Panc1 (cell line): ENCODE data around the gene RUNX3. TPM values are rescaled to one million over a fixed set of nuclear protein-coding genes. Genes with fewer than 3 reads are reported as not detected.

Experiments used
- ATAC-seq: fragments of 200-7000 bp; cut with Tn5 transposase; 2 replicates; pipeline ENCODE4 v1.9.1; 2020; ENCODE audit warnings: mild to moderate bottlenecking, moderate library complexity
- BruUV-seq: library from RNA; stranded (reverse); fragments of 400-500 nt; replicated peaks from 2 replicates; lab custom pipeline; 2021; lab: Mats Ljungman, UMichigan
- CTCF ChIA-PET: fragments of 300-600 bp; sonication (Branson Sonifier 250); formaldehyde crosslinking; loops from one replicate; lab custom pipeline; 2022; ENCODE audit warnings: antibody characterized with exemption; lab: Charles Lee
- POLR2A ChIA-PET: fragments of 300-600 bp; sonication (Branson Sonifier 250); formaldehyde crosslinking; loops from one replicate; lab custom pipeline; 2022; ENCODE audit warnings: antibody characterized with exemption; lab: Charles Lee
- DNase-seq: peaks from one replicate; pipeline ENCODE4 v3.0.0-alpha.2; 2010; ENCODE audit warnings: low read depth, low spot score
- H3K27ac ChIP-seq: 2 replicates; pipeline ENCODE4 v1.5.1; 2011; ENCODE audit warnings: mild to moderate bottlenecking, low read length, inconsistent platforms
- H3K27me3 ChIP-seq: fragments of 200-500 bp; sonication (Bioruptor generic); 2 replicates; pipeline ENCODE4 v1.6.0; 2014; ENCODE audit warnings: low read length, inconsistent platforms; ENCODE audit not compliant: control insufficient read depth, insufficient read depth
- H3K36me3 ChIP-seq: fragments of 200-500 bp; sonication (Bioruptor generic); 2 replicates; pipeline ENCODE4 v1.5.1; 2014; ENCODE audit warnings: inconsistent platforms, mild to moderate bottlenecking, low read length, moderate library complexity; ENCODE audit not compliant: control insufficient read depth, insufficient read depth
- H3K4me1 ChIP-seq: 2 replicates; pipeline ENCODE4 v1.5.1; 2011; ENCODE audit warnings: inconsistent platforms, mild to moderate bottlenecking, low read length, moderate library complexity; ENCODE audit not compliant: control insufficient read depth, insufficient read depth
- H3K4me3 ChIP-seq, 2 experiments: 2 replicates each; pipeline ENCODE4 v1.5.1; 2011 to 2012; ENCODE audit warnings: low read depth in 2 of 2, low read length in 2 of 2, mild to moderate bottlenecking in 2 of 2, inconsistent platforms in 1 of 2, moderate library complexity in 1 of 2
- H3K9me3 ChIP-seq: fragments of 200-500 bp; sonication (Bioruptor generic); 2 replicates; pipeline ENCODE4 v1.5.1; 2014; ENCODE audit warnings: low read depth, mild to moderate bottlenecking, inconsistent platforms, low read length, moderate library complexity; ENCODE audit not compliant: control insufficient read depth, insufficient read depth
- POLR2AphosphoS5 ChIP-seq: IDR thresholded peaks from 2 replicates; pipeline ENCODE4 v1.6.1; 2012; ENCODE audit warnings: mild to moderate bottlenecking, low read depth, low read length, moderate library complexity
- SIN3A ChIP-seq: IDR thresholded peaks from 2 replicates; pipeline ENCODE4 v1.6.1; 2012; ENCODE audit warnings: low read depth, mild to moderate bottlenecking, low read length, moderate library complexity, borderline replicate concordance; ENCODE audit not compliant: insufficient read depth
- TCF7L2 ChIP-seq: IDR thresholded peaks from 2 replicates; pipeline ENCODE4 v1.6.1; 2011; ENCODE audit warnings: mild to moderate bottlenecking, low read depth, low read length, inconsistent platforms
- in situ Hi-C: cut with HindIII; loops from 2 replicates; pipeline ENCODE4 v1.10.0; 2016; ENCODE audit warnings: low sequenced_read_pairs, low pct_unique_long_range_greater_than_20kb
- intact Hi-C: fragments of 100-400 bp; cut with micrococcal nuclease; formaldehyde crosslinking; loops from one replicate; pipeline ENCODE4 v1.10.0; 2022; ENCODE audit not compliant: unreplicated experiment
- total RNA-seq: library from RNA; stranded (reverse); gene quantifications from one replicate; pipeline ENCODE4 v1.2.1, GENCODE V29; 2021; ENCODE audit not compliant: unreplicated experiment
- TF ChIP-seq, protein P1 (sequence below), 2 experiments: IDR thresholded peaks; 2 replicates each; pipeline ENCODE4 v1.6.1; 2011 to 2012; ENCODE audit warnings: low read depth in 2 of 2, control low read depth in 1 of 2, low read length in 1 of 2, mild to moderate bottlenecking in 1 of 2, moderate library complexity in 1 of 2; ENCODE audit not compliant: insufficient read depth in 1 of 2
- TF ChIP-seq, protein P2 (sequence below): fragments of 450-650 bp; IDR thresholded peaks from 2 replicates; pipeline ENCODE4 v1.5.1; 2017; ENCODE audit warnings: mild to moderate bottlenecking

The RUNX3 gene
- total RNA-seq, 1 experiment from 2014 or later = 0.10 TPM

DNA sequence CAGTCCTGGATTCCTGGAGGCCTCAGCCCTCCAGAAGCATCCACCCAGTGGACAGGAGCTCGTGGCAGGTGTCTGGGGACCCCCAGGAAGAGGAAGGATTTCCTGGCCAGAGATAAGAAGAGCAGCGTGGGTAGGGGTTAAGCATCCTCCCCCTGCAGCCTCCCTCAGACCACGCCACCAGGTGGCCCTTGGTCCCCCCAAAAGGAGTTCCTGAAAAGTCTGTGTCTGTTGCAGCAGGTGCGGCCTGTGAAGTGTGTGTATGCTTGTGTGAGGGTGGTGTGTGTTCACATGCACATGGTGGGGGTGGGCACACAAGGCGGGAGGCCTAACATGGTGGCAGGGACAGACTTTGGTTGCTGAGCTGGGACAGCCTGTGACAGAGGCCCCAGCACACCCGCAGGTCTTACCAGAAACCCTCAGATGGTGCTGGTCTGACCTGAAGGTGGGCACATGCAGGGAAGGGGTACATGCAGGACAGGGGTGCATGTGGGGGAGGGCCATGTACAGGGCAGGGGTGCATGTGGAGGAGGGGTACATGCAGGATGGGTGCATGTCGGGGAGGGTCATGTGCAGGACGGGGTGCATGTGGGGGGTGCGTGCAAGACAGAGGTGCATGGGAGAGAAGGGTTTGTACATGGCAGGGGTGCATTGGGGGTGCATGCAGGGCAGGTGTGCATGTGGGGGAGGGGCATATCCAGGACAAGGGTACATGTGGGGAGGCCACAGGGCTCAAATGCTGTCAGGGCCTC lies 18.2 kb upstream of the RUNX3 start:
- Histone ChIP-seq H3K27me3 (no peaks in the 10 kb centered on the region; the same call in 1 of the 2 replicates), H3K27ac (no peak overlapping the region), H3K4me1 (no peaks in the 10 kb centered on the region), H3K9me3 (no peaks in the 10 kb centered on the region), H3K36me3 (no peaks in the 10 kb centered on the region), H3K4me3 (no peak overlapping the region)
- intact Hi-C loops = no loop called here
- no peak for DNase-seq
- no TSS peak for BruUV-seq
- ChIA-PET POLR2A (interaction anchor here (0.6 kb wide), 1 partner anchor 47 kb away, joined by 5 read pairs; no protein-coding TSS in a partner anchor), CTCF (no interaction called here)
- in situ Hi-C loops = no loop called here
- no peak for ATAC-seq
- TF ChIP-seq POLR2AphosphoS5 (no peak), SIN3A (no peak), TCF7L2 (no peak)
- TF ChIP-seq, protein P1, sequence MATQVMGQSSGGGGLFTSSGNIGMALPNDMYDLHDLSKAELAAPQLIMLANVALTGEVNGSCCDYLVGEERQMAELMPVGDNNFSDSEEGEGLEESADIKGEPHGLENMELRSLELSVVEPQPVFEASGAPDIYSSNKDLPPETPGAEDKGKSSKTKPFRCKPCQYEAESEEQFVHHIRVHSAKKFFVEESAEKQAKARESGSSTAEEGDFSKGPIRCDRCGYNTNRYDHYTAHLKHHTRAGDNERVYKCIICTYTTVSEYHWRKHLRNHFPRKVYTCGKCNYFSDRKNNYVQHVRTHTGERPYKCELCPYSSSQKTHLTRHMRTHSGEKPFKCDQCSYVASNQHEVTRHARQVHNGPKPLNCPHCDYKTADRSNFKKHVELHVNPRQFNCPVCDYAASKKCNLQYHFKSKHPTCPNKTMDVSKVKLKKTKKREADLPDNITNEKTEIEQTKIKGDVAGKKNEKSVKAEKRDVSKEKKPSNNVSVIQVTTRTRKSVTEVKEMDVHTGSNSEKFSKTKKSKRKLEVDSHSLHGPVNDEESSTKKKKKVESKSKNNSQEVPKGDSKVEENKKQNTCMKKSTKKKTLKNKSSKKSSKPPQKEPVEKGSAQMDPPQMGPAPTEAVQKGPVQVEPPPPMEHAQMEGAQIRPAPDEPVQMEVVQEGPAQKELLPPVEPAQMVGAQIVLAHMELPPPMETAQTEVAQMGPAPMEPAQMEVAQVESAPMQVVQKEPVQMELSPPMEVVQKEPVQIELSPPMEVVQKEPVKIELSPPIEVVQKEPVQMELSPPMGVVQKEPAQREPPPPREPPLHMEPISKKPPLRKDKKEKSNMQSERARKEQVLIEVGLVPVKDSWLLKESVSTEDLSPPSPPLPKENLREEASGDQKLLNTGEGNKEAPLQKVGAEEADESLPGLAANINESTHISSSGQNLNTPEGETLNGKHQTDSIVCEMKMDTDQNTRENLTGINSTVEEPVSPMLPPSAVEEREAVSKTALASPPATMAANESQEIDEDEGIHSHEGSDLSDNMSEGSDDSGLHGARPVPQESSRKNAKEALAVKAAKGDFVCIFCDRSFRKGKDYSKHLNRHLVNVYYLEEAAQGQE (IDR thresholded peaks at IDR 0.05; ENCODE audit: insufficient read depth in 1 of 2, low read depth in 2 of 2, low read length in 1 of 2) = no peak
- TF ChIP-seq, protein P2, sequence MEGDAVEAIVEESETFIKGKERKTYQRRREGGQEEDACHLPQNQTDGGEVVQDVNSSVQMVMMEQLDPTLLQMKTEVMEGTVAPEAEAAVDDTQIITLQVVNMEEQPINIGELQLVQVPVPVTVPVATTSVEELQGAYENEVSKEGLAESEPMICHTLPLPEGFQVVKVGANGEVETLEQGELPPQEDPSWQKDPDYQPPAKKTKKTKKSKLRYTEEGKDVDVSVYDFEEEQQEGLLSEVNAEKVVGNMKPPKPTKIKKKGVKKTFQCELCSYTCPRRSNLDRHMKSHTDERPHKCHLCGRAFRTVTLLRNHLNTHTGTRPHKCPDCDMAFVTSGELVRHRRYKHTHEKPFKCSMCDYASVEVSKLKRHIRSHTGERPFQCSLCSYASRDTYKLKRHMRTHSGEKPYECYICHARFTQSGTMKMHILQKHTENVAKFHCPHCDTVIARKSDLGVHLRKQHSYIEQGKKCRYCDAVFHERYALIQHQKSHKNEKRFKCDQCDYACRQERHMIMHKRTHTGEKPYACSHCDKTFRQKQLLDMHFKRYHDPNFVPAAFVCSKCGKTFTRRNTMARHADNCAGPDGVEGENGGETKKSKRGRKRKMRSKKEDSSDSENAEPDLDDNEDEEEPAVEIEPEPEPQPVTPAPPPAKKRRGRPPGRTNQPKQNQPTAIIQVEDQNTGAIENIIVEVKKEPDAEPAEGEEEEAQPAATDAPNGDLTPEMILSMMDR = no peak

DNA sequence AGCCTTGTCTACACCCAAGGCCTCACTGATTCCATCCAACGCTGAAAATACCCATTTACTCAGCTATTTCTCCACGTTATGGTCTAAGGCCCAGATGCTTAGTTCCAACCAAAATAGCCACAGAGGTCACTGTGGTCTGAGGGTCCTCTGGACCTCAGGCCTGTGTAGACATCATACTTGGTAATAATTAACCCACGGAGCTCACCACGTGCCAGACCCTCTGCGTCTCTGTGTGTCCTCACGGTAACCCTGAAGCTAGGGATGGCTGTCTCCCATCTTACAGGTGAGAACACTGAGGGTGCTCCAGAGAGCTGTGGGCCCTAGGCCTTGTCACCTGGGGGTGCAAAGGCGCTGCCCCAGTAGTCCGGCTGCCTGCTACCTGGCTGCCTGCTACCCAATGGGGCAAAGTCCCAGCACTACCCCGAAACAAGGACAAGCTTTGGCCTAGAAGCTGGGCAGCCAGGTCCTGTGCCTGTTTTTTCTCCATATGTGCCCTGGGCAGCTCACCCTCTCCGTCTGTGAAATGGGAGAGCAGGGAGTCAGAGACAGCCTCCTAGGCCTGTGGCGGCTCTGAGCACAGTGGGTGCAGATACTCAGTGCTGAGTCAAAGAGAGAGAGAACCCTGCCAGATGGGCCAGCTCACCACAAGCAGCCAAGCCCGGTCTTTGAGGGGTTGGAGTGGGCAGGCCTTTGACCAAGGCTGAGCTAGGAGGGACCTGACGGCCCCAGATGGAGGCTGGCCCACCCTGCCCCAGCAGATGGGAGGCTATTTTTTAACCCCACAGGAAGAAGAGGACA lies 17.0 kb upstream of the RUNX3 start:
- Histone ChIP-seq H3K27me3 (no peaks in the 10 kb centered on the region; the same call in 1 of the 2 replicates), H3K27ac (no peak overlapping the region), H3K4me3 (no peak overlapping the region), H3K4me1 (no peaks in the 10 kb centered on the region), H3K9me3 (no peaks in the 10 kb centered on the region), H3K36me3 (no peaks in the 10 kb centered on the region)
- TF ChIP-seq, protein P1 (IDR thresholded peaks at IDR 0.05; ENCODE audit: insufficient read depth in 1 of 2, low read depth in 2 of 2, low read length in 1 of 2) = no peak
- TF ChIP-seq, protein P2 = no peak
- TF ChIP-seq TCF7L2 (no peak), SIN3A (no peak), POLR2AphosphoS5 (no peak)
- POLR2A ChIA-PET = interaction anchor here (0.7 kb wide), 1 partner anchor 534 kb away, joined by 3 read pairs; no protein-coding TSS in a partner anchor
- intact Hi-C loops = no loop called here
- 0 out of 2 replicates have a peak, but pooled peaks have one; percentile 31 for ATAC-seq
- CTCF ChIA-PET = no interaction called here
- DNase-seq = no peak
- BruUV-seq = no TSS peak
- in situ Hi-C loops = no loop called here
